ENCODE results near the gene UBE2D2.

- TF ChIP-seq POLR2A (IDR thresholded peaks at IDR 0.05) (no peak), CTCF (IDR thresholded peaks at IDR 0.05) (no peak), EP300 (IDR thresholded peaks at IDR 0.05) (no peak)
Observed at GRCh38 chr5:139644646-139645429, 83.7 kb downstream of the UBE2D2 start.

Measured in ovary (tissue), 3 donors.